Astrocyte of the spinal cord (primary cell): ENCODE results near the gene ARHGEF4.

ENCODE experiments used
- DNase-seq: peaks from one replicate; pipeline ENCODE4 v3.0.0; 2011; ENCODE audit warnings: low read depth, low spot score
- H3K4me3 ChIP-seq: 2 replicates; pipeline ENCODE4 v1.5.1; 2011; ENCODE audit warnings: low read depth, mild to moderate bottlenecking, low read length, moderate library complexity
- CTCF ChIP-seq: IDR thresholded peaks from 2 replicates; pipeline ENCODE4 v1.5.1; 2012; ENCODE audit warnings: low read depth, mild to moderate bottlenecking, low read length, inconsistent platforms
- in situ Hi-C: cut with HindIII; loops from 2 replicates; pipeline ENCODE4 v1.10.0; 2017; ENCODE audit warnings: low sequenced_read_pairs

ARHGEF4 gene

GRCh38 chr2:130849896-130850787 is 13.4 kb downstream of the ARHGEF4 start:
- no peak for DNase-seq
- in situ Hi-C loops = no loop called here
- no peak overlapping the region for H3K4me3 ChIP-seq
- no peak for TF ChIP-seq CTCF

GRCh38 chr2:130850788-130851623 is 14.3 kb downstream of the ARHGEF4 start:
- DNase-seq = no peak
- in situ Hi-C loops = no loop called here
- no peak overlapping the region for H3K4me3 ChIP-seq
- no peak for TF ChIP-seq CTCF

- DNase-seq = no peak
- TF ChIP-seq CTCF = no peak
- in situ Hi-C loops = no loop called here
- no peak overlapping the region for H3K4me3 ChIP-seq
These were observed 15.1 kb downstream of the ARHGEF4 start for GRCh38 chr2:130851624-130852382.

GRCh38 chr2:130852521-130853115 is 15.9 kb downstream of the ARHGEF4 start:
- H3K4me3 ChIP-seq = no peak overlapping the region
- in situ Hi-C loops = no loop called here
- no peak for DNase-seq
- TF ChIP-seq CTCF = no peak

- in situ Hi-C loops = no loop called here
- TF ChIP-seq CTCF = no peak
- H3K4me3 ChIP-seq = no peak overlapping the region
- DNase-seq = no peak
These were observed 16.7 kb downstream of the ARHGEF4 start for GRCh38 chr2:130853391-130853790.

- no peak for DNase-seq
- in situ Hi-C loops = no loop called here
These were observed 17.6 kb downstream of the ARHGEF4 start for GRCh38 chr2:130854301-130854700.

More at GRCh38 chr2:130854301-130854700, 17.6 kb downstream of the ARHGEF4 start:
- no peak for TF ChIP-seq CTCF
- H3K4me3 ChIP-seq = no peak overlapping the region
